Colonic mucosa (tissue), 4 donors: ENCODE measurements around the gene MAS1L. TPM values are rescaled to one million over a fixed set of nuclear protein-coding genes. Genes with fewer than 3 reads are reported as not detected.

Experiments
- DNase-seq: peaks from one replicate; pipeline ENCODE4 v3.0.0-alpha.2; 2020
- H3K27ac ChIP-seq: fragments of 200-600 bp; one replicate; pipeline ENCODE4 v1.8.0; 2021
- H3K27me3 ChIP-seq: fragments of 200-600 bp; one replicate; pipeline ENCODE4 v1.8.0; 2021
- H3K36me3 ChIP-seq: fragments of 200-600 bp; one replicate; pipeline ENCODE4 v1.8.0; 2021
- H3K4me1 ChIP-seq: fragments of 200-600 bp; one replicate; pipeline ENCODE4 v1.8.0; 2021; ENCODE audit warnings: mild to moderate bottlenecking
- H3K4me3 ChIP-seq: fragments of 200-600 bp; one replicate; pipeline ENCODE4 v1.8.0; 2021
- H3K9ac ChIP-seq, 2 donors: one replicate each; pipeline ENCODE4 v1.7.0; 2013; ENCODE audit warnings: control low read depth in 2 of 2, low read depth in 2 of 2, low read length in 2 of 2
- H3K9me3 ChIP-seq: fragments of 200-600 bp; one replicate; pipeline ENCODE4 v1.8.0; 2021
- intact Hi-C: fragments of 100-400 bp; cut with DNase I; formaldehyde crosslinking; loops from one replicate; pipeline ENCODE4 v1.14.1; 2022
- total RNA-seq, 2 donors: library from RNA; stranded (reverse); fragmentation: NEBNext Ultra II Directional in 1 of 2; extraction: Animal tissue kit (Norgen Biotek cat#: 25700) in 1 of 2; gene quantifications; one replicate each; pipeline ENCODE4 v1.2.1, GENCODE V29; 2021
- TF ChIP-seq, protein P1 (sequence below): fragments of 200-600 bp; IDR thresholded peaks from one replicate; pipeline ENCODE4 v1.8.0; 2022; ENCODE audit warnings: antibody characterized with exemption, mild to moderate bottlenecking
- donor health status: healthy.
- donor health status: DM: no; HTN: no; CAD: no.
- donor health status: DM: no; HTN: no; CAD: no.

The MAS1L gene
- total RNA-seq, 2 donors from 2014 or later = 0.54 TPM; not detected in 1

DNA sequence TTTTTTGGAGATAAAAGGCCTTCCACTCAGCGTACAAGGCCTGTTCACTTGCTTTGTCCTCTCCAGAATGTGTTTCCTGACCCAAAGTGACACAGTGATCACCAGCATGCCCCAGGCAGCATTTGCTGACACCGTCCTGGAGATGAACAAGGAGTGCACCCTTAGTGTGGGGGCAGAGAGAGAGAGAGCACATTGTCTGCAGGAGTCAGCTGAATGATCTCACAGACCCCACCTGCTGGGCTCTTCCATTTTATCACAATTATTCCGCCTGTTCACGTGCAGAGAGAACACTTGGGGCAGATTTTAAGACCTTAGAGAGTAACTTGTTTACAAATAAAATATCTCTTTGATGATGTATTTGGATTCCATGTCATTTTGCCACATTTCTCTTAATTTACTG, 22.4 kb upstream of the MAS1L start:
- H3K9ac ChIP-seq = no peak overlapping the region
- intact Hi-C loops = no loop called here
- H3K27me3 ChIP-seq = no peaks in the 10 kb centered on the region
- H3K4me1 ChIP-seq = no peaks in the 10 kb centered on the region
- no peak for DNase-seq
- TF ChIP-seq, protein P1, sequence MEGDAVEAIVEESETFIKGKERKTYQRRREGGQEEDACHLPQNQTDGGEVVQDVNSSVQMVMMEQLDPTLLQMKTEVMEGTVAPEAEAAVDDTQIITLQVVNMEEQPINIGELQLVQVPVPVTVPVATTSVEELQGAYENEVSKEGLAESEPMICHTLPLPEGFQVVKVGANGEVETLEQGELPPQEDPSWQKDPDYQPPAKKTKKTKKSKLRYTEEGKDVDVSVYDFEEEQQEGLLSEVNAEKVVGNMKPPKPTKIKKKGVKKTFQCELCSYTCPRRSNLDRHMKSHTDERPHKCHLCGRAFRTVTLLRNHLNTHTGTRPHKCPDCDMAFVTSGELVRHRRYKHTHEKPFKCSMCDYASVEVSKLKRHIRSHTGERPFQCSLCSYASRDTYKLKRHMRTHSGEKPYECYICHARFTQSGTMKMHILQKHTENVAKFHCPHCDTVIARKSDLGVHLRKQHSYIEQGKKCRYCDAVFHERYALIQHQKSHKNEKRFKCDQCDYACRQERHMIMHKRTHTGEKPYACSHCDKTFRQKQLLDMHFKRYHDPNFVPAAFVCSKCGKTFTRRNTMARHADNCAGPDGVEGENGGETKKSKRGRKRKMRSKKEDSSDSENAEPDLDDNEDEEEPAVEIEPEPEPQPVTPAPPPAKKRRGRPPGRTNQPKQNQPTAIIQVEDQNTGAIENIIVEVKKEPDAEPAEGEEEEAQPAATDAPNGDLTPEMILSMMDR = no peak
- H3K36me3 ChIP-seq = no peaks in the 10 kb centered on the region
- H3K4me3 ChIP-seq = no peak overlapping the region
- H3K9me3 ChIP-seq = no peaks in the 10 kb centered on the region
- no peak overlapping the region for H3K27ac ChIP-seq

DNA sequence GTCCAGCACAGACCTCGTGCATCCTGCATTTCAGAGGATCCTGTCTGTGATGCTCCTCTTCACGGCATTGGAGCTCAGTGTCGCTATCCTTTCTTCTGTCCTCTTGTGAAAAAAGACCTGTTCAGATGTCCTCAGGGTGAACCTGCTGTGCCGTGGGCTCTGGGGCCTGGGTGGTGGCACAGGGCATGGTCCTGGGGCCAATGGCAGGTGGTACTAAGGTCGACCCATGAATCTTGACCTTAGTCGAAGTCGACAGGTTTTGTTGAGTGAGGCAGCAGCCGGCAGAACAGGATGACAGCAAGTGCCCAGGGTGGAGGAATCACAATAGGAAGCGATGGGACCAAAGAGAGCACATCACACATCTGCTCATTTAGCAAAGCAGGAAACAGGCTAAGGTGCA, 22.0 kb upstream of the MAS1L start:
- DNase-seq = no peak
- Histone ChIP-seq H3K27ac (no peak overlapping the region), H3K4me3 (no peak overlapping the region), H3K27me3 (no peaks in the 10 kb centered on the region), H3K4me1 (no peaks in the 10 kb centered on the region), H3K9me3 (no peaks in the 10 kb centered on the region), H3K36me3 (no peaks in the 10 kb centered on the region), H3K9ac (no peak overlapping the region)
- TF ChIP-seq, protein P1 = no peak
- intact Hi-C loops = no loop called here

DNA sequence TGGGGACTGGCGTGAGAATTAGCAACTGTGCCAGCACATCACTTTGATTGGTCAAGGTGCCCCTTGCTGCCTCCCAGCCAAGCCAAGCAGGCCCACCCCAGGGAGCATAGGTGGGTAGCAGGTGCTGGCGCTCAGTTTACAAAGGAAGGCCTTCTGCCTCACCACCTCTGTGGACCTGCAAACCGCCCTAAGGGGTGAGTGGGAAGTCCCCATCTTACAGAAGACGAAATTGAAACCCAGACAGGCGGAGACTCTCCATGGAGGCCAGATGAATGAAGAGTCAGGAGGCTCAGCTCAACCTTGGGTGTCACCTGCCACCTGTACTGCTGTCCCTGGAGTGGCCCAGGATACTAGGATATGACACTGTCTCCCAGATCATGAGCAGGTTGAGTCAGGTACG, 21.5 kb upstream of the MAS1L start:
- no peak overlapping the region for H3K27ac ChIP-seq
- DNase-seq = no peak
- intact Hi-C loops = no loop called here
- no peaks in the 10 kb centered on the region for H3K4me1 ChIP-seq
- H3K4me3 ChIP-seq = no peak overlapping the region
- no peaks in the 10 kb centered on the region for H3K9me3 ChIP-seq
- no peaks in the 10 kb centered on the region for H3K27me3 ChIP-seq
- H3K9ac ChIP-seq = no peak overlapping the region
- H3K36me3 ChIP-seq = no peaks in the 10 kb centered on the region
- TF ChIP-seq, protein P1 = no peak

DNA sequence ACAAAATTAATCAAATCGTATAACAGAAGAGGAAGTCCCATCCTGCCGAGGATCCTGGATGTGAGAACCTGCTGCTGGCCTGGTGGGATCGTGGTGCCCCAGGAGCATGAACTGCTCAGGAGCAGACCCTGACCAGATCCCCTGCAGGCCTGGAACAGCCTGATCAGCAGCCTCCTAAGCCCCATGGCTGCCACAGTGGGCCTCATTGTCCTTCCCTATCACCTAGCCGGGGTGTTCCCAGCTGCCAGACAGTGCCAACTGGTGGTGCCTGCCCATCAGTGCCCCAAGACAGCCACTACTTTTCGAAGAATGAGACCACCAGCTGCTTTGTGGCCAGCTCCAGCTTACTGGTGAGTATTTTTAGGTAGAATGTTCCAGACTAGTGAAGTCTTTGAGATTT, 19.6 kb upstream of the MAS1L start:
- no peaks in the 10 kb centered on the region for H3K27me3 ChIP-seq
- no peak overlapping the region for H3K4me3 ChIP-seq
- intact Hi-C loops = no loop called here
- no peaks in the 10 kb centered on the region for H3K9me3 ChIP-seq
- H3K36me3 ChIP-seq = no peaks in the 10 kb centered on the region
- no peak for DNase-seq
- TF ChIP-seq, protein P1 = no peak
- H3K9ac ChIP-seq = no peak overlapping the region
- no peak overlapping the region for H3K27ac ChIP-seq
- no peaks in the 10 kb centered on the region for H3K4me1 ChIP-seq

DNA sequence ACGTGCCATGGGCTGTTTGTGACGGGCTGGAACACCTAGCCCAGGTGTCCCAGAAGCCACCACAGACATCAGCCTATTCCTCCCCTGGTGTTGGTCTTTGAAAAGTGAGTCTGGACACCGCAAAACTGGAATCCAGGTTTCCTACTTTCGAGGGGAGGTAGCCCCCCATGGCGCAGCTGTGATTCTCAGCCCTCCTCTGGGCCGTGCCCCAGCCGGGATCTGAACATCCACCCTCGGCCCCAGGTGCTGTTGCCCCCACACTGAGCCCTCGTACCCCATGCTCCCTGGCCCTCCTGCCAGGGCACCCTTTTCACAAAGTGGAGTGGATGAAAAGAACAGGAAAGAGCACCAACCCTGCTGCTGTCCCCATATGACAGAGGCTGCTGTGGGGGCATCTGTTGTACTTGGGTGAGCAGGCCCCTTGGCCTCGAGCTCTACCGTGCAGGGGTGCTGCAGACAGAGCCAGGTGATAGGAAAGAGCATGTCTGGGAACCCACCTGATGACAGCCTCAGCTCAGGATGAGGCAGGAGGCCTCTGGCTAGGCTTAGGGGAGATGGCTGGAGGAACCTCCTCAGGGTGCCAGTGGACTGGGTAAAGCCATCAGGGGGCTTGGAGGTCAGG, 18.8 kb upstream of the MAS1L start:
- Histone ChIP-seq H3K36me3 (no peaks in the 10 kb centered on the region), H3K9me3 (no peaks in the 10 kb centered on the region), H3K4me3 (no peak overlapping the region), H3K9ac (no peak overlapping the region), H3K27ac (no peak overlapping the region), H3K27me3 (no peaks in the 10 kb centered on the region), H3K4me1 (no peaks in the 10 kb centered on the region)
- peak; percentile 4 for DNase-seq
- TF ChIP-seq, protein P1 = no peak
- intact Hi-C loops = no loop called here
